GM21528 (cell line): ENCODE data around the gene SLC6A6.

Experiments
- ATAC-seq: cut with Tn5 transposase; IDR thresholded peaks from one replicate; pipeline ENCODE4 v1.9.1; 2021; ENCODE audit warnings: mild to moderate bottlenecking, moderate library complexity; ENCODE audit not compliant: unreplicated experiment, low FRiP score

The SLC6A6 gene

GRCh38 chr3:14371573-14372474 lies 30.6 kb upstream of the SLC6A6 start:
- ATAC-seq, result no peak

- ATAC-seq, result no peak
Measured at GRCh38 chr3:14372587-14372986, 29.8 kb upstream of the SLC6A6 start.

GRCh38 chr3:14373753-14374376 lies 28.5 kb upstream of the SLC6A6 start:
- ATAC-seq, result no peak

GRCh38 chr3:14374444-14374883 lies 27.9 kb upstream of the SLC6A6 start:
- ATAC-seq, result no peak

GRCh38 chr3:14375192-14375591 lies 27.2 kb upstream of the SLC6A6 start:
- no peak for ATAC-seq

GRCh38 chr3:14376348-14377043 lies 25.9 kb upstream of the SLC6A6 start:
- ATAC-seq, result no peak

- ATAC-seq, result no peak
Measured at GRCh38 chr3:14377044-14377837, 25.2 kb upstream of the SLC6A6 start.

GRCh38 chr3:14377838-14378169 lies 24.6 kb upstream of the SLC6A6 start:
- peak; percentile 66 for ATAC-seq

- ATAC-seq, result no peak
Measured at GRCh38 chr3:14378415-14378814, 24.0 kb upstream of the SLC6A6 start.

GRCh38 chr3:14379843-14380242 lies 22.6 kb upstream of the SLC6A6 start:
- ATAC-seq, result no peak

GRCh38 chr3:14386254-14386653 lies 16.2 kb upstream of the SLC6A6 start:
- ATAC-seq, result no peak

GRCh38 chr3:14388201-14388600 lies 14.2 kb upstream of the SLC6A6 start:
- ATAC-seq, result no peak

- no peak for ATAC-seq
Measured at GRCh38 chr3:14389166-14389606, 13.2 kb upstream of the SLC6A6 start.

GRCh38 chr3:14389716-14390115 lies 12.7 kb upstream of the SLC6A6 start:
- ATAC-seq, result no peak

GRCh38 chr3:14391033-14391432 lies 11.4 kb upstream of the SLC6A6 start:
- ATAC-seq, result no peak

- no peak for ATAC-seq
Measured at GRCh38 chr3:14392231-14392630, 10.2 kb upstream of the SLC6A6 start.

GRCh38 chr3:14392803-14393319 lies 9.5 kb upstream of the SLC6A6 start:
- no peak for ATAC-seq

- no peak for ATAC-seq
Measured at GRCh38 chr3:14393440-14394106, 8.8 kb upstream of the SLC6A6 start.

GRCh38 chr3:14396031-14396692 lies 6.2 kb upstream of the SLC6A6 start:
- no peak for ATAC-seq
